ENCODE measurements around the gene KCNQ4. TPM values are rescaled to one million over a fixed set of nuclear protein-coding genes. Genes with fewer than 3 reads are reported as not detected.

Gene KCNQ4
- total RNA-seq, 1 experiment from 2014 or later, result 1.4 TPM

DNA sequence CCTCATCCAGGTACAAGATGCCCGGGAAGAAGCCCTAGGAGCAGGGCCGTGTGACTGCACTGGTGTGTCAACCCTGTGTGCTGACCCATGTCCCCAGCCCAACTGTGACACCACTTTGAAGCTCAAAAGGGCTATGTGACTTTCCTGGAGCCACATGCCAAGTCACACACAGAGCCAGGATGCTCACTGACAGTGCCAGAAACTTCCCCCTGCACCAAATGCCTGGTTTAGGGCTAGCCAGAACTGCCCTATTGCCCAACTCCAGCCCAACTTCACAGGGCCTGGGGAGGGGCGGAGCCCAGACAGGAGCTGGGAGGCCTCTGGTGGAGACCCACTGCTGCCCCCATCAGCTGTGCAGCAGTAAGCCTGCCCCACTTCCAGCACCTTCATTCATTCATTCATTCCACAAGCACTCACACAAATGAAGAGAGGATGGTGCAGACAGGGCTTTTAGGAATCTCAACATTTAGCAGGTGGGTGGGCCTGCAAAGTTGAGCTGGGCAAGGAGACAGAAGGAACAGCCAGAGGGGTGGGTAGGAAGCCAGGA, 36.7 kb downstream of the KCNQ4 start:
- Histone ChIP-seq H2BK120ac (ENCODE audit: low read depth, low read length, poor library complexity, severe bottlenecking) (no peak overlapping the region), H3K23me2 (ENCODE audit: insufficient read length, low read depth, low read length, poor library complexity, severe bottlenecking) (peaks cover 7% of the 10 kb centered on the region), H4K20me1 (ENCODE audit: control insufficient read depth, insufficient read depth, insufficient read length) (no peaks in the 10 kb centered on the region), H3K4ac (ENCODE audit: low read depth, low read length) (no peak overlapping the region), H3K27ac (ENCODE audit: insufficient read length, low read depth, low read length) (no peak overlapping the region), H3K27me3 (ENCODE audit: insufficient read depth, low read length) (no peaks in the 10 kb centered on the region; the same call in 1 of the 2 replicates), H2BK5ac (ENCODE audit: insufficient read length, low read length) (no peak overlapping the region), H2AFZ (ENCODE audit: low read length) (no peak overlapping the region), H3K18ac (ENCODE audit: insufficient read length, low read depth, low read length) (no peak overlapping the region), H2BK15ac (ENCODE audit: low read depth, low read length) (no peak overlapping the region), H4K91ac (ENCODE audit: insufficient read length, low read depth, low read length) (no peak overlapping the region), H2BK20ac (ENCODE audit: low read depth, low read length, poor library complexity, severe bottlenecking) (no peak overlapping the region), H3T11ph (ENCODE audit: low read length) (no peak overlapping the region), H3K79me2 (ENCODE audit: insufficient read depth, low read length) (no peaks in the 10 kb centered on the region), H3K9me3 (ENCODE audit: control insufficient read depth, low read depth, low read length) (no peaks in the 10 kb centered on the region), H3K56ac (ENCODE audit: insufficient read length, low read depth, low read length) (no peak overlapping the region), H4K8ac (replicated peaks; ENCODE audit: insufficient read length, low read depth, low read length) (no peak overlapping the region), H3K14ac (ENCODE audit: insufficient read depth, low read length) (no peak overlapping the region), H3K79me1 (ENCODE audit: insufficient read depth, low read depth, low read length, poor library complexity, severe bottlenecking) (no peaks in the 10 kb centered on the region), H3K4me1 (ENCODE audit: insufficient read depth, low read length) (peaks cover 8% of the 10 kb centered on the region; the same call in 1 of the 2 replicates), H2BK12ac (ENCODE audit: insufficient read length, low read depth, low read length) (no peak overlapping the region), H3K23ac (ENCODE audit: insufficient read length, low read depth, low read length) (no peak overlapping the region), H3K4me2 (ENCODE audit: insufficient read depth, insufficient read length, low read length) (no peak overlapping the region), H3K9ac (ENCODE audit: extremely low read depth, insufficient read length, low read length) (no peak overlapping the region), H2AK5ac (ENCODE audit: insufficient read length, low read length) (no peak overlapping the region), H4K5ac (ENCODE audit: insufficient read length, low read depth, low read length) (no peak overlapping the region)
- no peak overlapping the region for H3K27ac Mint-ChIP-seq
- TF ChIP-seq, protein P1, sequence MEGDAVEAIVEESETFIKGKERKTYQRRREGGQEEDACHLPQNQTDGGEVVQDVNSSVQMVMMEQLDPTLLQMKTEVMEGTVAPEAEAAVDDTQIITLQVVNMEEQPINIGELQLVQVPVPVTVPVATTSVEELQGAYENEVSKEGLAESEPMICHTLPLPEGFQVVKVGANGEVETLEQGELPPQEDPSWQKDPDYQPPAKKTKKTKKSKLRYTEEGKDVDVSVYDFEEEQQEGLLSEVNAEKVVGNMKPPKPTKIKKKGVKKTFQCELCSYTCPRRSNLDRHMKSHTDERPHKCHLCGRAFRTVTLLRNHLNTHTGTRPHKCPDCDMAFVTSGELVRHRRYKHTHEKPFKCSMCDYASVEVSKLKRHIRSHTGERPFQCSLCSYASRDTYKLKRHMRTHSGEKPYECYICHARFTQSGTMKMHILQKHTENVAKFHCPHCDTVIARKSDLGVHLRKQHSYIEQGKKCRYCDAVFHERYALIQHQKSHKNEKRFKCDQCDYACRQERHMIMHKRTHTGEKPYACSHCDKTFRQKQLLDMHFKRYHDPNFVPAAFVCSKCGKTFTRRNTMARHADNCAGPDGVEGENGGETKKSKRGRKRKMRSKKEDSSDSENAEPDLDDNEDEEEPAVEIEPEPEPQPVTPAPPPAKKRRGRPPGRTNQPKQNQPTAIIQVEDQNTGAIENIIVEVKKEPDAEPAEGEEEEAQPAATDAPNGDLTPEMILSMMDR (conservative IDR thresholded peaks at IDR 0.05), result peak; percentile 53
- WGBS (ENCODE audit: extremely low coverage, insufficient read length, low lambda C conversion rate), result no CpG with 5 or more reads among the region's 3 CpGs
- no peaks in the 10 kb centered on the region for H3K36me3 Mint-ChIP-seq (ENCODE audit: insufficient read depth in 1 of 3, low read depth in 3 of 3)
- peaks cover 30% of the 10 kb centered on the region for H3K27me3 Mint-ChIP-seq (ENCODE audit: low read depth)
- peaks cover 19 to 25% of the 10 kb centered on the region in 2 experiments for H3K4me1 Mint-ChIP-seq
- peak; percentile 71 for DNase-seq
- H3K4me3 Mint-ChIP-seq, result no peak overlapping the region
- no peaks in the 10 kb centered on the region for H3K9me3 Mint-ChIP-seq
